GM21717 (cell line): ENCODE data around the gene FRMD4A.
"Not testable (repeated sequence)": the region's sequence is repeated elsewhere in the genome, so short reads cannot be mapped to it uniquely, and the experiment has no call there.

ENCODE experiments used
- ATAC-seq: cut with Tn5 transposase; IDR thresholded peaks from one replicate; pipeline ENCODE4 v1.9.1; 2021; ENCODE audit warnings: mild to moderate bottlenecking, moderate library complexity; ENCODE audit not compliant: unreplicated experiment

The FRMD4A gene

GRCh38 chr10:13801907-13802288 lies 528.8 kb downstream of the FRMD4A start:
- no peak for ATAC-seq

- no peak for ATAC-seq
Observed at GRCh38 chr10:13801156-13801906, 529.4 kb downstream of the FRMD4A start.

GRCh38 chr10:13797164-13797563 lies 533.6 kb downstream of the FRMD4A start:
- no peak for ATAC-seq

GRCh38 chr10:13795653-13796555 lies 534.8 kb downstream of the FRMD4A start:
- ATAC-seq = no peak

GRCh38 chr10:13794992-13795612 lies 535.6 kb downstream of the FRMD4A start:
- ATAC-seq = no peak

GRCh38 chr10:13792006-13792405 lies 538.7 kb downstream of the FRMD4A start:
- no peak for ATAC-seq

GRCh38 chr10:13791483-13791882 lies 539.2 kb downstream of the FRMD4A start:
- ATAC-seq = no peak

- no peak for ATAC-seq
Observed at GRCh38 chr10:13790196-13790595, 540.5 kb downstream of the FRMD4A start.

GRCh38 chr10:13789448-13789829 lies 541.3 kb downstream of the FRMD4A start:
- no peak for ATAC-seq

GRCh38 chr10:13788711-13789447 lies 541.8 kb downstream of the FRMD4A start:
- no peak for ATAC-seq

- ATAC-seq = no peak
Observed at GRCh38 chr10:13788320-13788600, 542.5 kb downstream of the FRMD4A start.

GRCh38 chr10:13787015-13787421 lies 543.7 kb downstream of the FRMD4A start:
- peak; percentile 75 for ATAC-seq

- no peak for ATAC-seq
Observed at GRCh38 chr10:13784067-13784466, 546.7 kb downstream of the FRMD4A start.

- no peak for ATAC-seq
Observed at GRCh38 chr10:13779748-13780147, 551.0 kb downstream of the FRMD4A start.

GRCh38 chr10:13778693-13778960 lies 552.1 kb downstream of the FRMD4A start:
- not testable (repeated sequence) for ATAC-seq

GRCh38 chr10:13776861-13777311 lies 553.8 kb downstream of the FRMD4A start:
- ATAC-seq = peak; percentile 56

GRCh38 chr10:13775786-13776775 lies 554.6 kb downstream of the FRMD4A start:
- no peak for ATAC-seq

- ATAC-seq = no peak
Observed at GRCh38 chr10:13774303-13774893, 556.3 kb downstream of the FRMD4A start.

GRCh38 chr10:13773496-13774170 lies 557.1 kb downstream of the FRMD4A start:
- no peak for ATAC-seq
